Limb (tissue), 2 donors: ENCODE measurements around the gene RIC8A.

Experiments
- DNase-seq, 2 donors: peaks; one replicate each; pipeline ENCODE4 v3.0.0-alpha.2; 2016; ENCODE audit errors: extremely low spot score in 2 of 2

The RIC8A gene

DNA sequence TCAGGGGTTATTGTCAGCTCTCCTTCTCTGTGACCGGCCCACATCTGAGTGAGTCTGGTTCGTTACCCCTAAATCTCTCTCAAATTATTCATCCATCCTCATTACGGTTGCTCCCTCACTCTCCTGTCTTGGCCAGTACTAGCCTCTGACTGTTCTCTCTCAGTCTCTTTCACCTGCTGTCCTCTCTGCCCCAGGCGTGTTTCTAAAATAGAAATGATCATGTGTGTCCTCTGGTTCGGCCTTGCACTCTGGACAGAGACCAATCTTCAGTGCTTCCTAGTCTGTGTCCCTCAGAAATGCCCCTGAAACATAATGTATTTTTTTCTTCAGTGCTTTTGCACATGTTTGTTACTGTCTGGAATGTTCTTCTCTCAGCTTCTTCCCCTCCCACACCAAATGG, 34.1 kb downstream of the RIC8A start:
- DNase-seq, result no peak

DNA sequence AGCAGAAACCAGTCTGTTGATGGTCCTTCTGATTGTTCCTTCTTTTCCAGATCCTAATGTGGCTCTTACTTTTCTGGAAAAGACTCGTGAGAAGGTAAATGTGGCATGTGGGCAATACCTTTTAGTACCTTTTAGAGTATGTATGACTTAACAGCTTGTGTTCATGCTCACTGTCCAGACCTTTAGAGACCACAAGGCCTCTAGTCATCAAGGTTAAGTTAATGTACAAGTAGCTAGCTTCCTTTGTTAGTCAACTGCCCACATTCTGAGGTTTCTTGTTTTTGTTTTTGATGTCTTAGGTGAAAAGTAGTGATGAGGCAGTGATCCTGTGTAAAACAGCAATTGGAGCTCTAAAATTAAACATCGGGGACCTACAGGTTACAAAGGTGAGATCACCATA, 36.9 kb downstream of the RIC8A start:
- DNase-seq, result no peak

DNA sequence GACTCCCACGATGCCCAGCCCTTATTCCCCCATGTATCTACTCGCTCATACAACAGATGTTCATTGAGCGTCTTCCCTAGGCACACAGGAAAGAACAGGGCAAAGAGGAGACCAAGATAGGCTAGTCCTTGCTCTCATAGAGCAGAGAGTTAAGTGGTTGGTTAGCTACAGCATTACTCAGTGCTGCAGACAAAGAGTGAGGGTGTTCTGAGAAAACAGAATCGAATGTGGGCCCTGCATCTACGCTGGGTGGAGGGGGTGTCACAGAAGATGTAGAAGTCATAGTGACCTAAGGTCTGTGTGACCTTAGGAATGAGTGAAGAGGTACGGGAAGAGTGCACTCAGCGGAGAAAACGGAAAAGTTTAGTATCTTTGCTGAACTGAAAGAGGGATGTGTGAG, 41.6 kb downstream of the RIC8A start:
- DNase-seq, result no peak

DNA sequence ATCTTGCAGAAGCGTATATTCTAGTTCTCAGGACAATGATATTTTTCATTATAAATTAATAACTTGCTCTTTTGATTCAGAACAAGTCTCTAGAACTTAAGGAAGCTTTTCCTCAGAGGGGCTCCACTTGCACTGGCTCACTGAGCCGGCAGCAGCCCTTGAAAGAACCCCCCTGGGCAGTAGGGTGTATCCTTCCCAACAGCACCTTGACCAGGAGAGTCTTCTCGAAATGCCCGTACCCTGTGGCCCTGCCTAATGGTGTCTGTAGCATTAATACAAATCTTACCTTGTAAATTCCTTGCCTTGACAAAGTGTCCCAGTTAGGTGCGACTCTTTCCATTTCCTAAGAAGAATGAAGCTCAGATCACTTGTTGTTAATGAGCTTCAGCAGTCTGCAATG, 42.8 kb downstream of the RIC8A start:
- no peak for DNase-seq

DNA sequence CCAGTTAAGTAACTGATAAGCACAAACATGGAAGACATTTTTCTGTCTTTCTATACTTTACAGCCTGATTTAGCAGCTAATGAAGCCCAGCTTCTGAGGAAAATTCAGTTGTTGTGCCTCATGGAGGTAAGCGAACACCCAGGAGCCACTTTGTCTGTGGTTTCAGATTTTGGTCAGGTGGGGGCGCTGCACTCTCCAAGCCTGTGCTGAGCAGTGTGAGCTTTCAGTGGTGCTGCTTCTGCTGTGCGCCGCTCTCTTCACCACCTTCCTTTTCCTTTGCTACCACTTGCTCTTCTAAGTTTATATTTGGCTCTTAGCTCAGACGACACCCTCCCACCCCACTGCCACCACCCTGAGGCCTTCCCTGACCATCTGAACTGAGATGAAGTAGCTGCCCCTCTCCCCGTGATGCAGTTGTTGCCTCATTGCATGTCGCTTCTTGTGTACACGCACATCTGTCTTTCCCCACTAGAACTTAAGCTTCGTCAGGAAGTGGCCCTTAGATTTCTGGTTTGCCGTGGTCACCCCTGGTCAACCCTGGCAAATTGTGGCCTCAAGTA, 43.3 kb downstream of the RIC8A start:
- peak in 1 of 2 donors; percentile 55 for DNase-seq

DNA sequence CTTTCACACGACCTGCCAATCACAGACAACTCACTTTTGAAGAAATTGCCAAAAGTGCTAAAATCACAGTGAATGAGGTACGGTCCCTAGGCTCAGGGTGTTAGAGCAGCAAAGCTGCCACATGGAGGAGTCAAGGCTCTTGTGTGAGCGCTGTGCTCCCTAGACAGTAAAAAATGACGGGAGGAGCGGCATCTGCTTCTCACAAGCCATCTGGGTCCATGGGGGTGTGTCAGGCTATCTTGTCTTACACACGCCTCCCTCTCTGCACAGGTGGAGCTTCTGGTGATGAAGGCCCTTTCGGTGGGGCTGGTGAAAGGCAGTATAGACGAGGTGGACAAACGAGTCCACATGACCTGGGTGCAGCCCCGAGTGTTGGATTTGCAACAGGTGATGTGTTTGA, 44.0 kb downstream of the RIC8A start:
- DNase-seq, result no peak

DNA sequence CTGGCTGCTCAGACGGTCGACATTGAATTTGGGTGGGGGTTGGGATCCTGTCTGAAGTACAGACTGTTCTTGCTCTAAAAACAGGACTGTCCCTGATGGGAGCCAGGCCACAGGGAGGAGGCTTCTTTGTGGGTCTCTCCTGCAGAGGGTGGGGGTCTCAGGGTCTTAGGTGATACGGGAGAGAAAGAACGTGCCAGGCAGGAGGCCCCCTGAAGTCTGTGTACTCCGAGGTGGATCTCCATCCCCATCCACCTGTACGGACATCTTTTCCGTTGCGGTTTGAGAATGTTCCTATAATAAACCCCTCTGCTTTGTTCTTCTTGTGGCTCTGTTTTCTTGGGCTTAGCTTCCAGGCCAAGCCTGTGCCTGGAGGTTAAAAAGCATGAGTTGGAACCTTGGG, 45.2 kb downstream of the RIC8A start:
- no peak for DNase-seq

DNA sequence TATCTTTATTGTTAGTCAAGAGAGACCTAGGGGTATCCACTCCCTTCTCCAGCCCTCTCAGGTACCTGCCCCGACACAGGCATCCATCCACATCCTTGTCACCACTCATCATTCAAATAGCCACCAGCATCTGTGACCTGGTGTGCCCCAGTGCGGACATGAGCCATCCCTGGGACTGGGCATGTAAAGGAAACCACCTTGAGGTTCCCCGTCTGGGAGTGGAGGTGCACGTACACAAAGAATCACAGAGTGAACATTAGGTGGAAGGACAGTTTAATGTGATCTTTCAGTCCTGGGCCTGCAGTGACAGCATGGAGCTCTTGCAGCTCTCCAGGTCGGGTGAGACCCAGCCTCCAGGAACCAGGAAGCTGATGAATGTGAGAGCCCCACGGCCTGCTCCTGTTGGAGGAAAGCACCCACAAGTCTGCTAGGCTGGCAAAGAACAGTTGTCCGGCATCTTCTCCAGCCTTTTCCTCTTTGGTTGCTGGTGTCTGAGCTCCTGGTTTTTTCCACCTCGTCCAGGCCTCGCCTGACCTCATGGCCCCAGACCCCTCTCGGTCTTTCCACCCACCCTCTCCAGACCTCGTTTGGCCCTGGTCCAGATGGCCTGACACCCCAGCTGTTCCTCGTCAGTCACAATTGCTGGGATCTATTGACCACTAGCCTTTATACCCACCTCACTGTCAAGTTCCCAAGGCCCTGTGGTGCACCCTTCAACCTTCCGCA, 45.8 kb downstream of the RIC8A start:
- no peak for DNase-seq

DNA sequence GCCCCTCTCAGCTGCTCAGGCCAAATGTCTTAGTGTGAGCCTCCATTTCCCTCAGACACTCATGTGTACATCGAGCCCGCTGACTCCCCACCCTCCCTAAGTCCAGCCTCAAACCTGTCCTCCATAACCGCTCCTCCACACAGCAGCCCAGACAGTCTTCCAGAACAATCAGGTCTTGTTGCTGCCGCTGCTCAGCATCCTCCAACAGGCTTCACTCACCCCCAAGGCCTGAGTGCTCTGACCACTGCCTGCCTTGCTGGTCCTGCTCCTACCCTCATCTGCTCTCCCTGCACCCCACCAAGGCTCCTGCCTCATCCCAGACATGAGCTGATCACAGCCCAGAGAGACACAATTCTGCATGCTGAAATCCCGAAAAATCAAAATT, 46.4 kb downstream of the RIC8A start:
- no peak for DNase-seq

DNA sequence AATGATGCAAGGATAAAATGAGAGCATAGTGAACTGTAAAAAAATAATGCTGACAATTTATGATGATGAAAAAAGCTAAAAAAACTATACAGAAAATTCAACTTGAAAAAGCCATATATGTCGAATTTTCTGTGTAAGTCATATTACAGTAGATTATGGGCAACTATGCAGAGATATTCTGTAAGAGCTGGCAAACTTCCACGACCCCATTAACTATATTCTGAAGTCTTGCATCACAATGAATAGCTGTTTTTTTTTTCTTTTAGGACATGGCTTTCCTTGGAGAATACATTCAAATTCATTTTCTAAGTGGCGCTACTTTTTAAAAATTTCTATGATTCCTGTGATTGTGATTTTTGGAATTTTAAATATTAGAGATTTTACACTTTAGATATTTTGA, 47.7 kb downstream of the RIC8A start:
- DNase-seq, result no peak

DNA sequence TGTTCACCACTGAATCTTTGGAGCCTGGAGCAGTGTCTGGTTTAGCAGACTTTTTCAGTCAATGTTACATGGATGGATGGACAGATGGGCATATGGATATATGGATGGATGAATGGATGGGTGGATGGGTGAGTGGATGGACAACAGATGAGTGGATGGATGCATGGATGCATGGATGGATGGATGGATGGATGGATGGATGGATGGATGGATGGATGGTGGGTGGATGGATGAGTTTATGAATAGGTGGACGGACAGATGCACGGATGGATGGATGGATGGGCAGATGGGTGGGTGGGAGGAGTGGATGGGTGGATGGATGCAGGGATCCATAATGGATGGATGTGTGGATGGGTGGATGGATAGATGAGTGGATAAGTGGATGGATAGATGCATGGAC, 48.3 kb downstream of the RIC8A start:
- DNase-seq, result no peak

DNA sequence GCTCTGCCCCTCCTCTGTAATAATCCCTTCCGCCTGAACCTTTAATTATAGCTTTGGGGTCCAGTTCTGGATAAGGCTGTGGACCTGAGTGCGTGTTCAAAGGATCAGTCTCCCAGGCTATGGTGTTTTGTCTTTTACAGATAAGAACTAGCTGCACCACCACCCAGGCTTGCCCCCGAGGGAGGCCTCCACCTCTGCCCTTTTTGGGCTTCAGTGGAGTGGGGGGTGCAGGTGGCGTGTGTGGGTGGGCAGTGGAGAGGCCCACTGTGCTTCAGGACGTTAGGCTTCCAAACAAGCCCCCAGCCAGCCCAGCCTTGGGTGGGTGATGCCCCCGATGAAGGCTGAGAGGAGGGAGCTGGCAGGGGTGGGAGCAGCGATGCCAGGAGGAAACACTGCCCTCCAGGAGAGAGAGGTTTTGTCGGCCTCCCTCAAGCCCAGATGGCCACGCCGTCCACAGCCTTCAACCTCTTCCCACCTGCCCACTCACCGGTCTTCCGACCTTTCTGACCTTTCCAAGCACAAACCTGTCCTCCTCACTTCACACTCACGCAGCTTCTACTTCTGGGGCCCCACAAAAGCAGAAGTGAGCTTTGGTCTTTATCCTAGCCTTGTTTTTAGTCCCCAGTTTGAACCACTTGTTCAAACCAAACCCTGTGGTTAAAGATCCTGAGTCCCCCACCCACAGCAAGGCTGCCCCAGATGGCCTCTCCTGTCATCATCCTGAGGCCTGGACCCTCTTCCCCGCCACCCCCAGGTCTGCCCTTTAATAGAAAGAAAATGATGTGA, 49.6 kb downstream of the RIC8A start:
- no peak for DNase-seq

DNA sequence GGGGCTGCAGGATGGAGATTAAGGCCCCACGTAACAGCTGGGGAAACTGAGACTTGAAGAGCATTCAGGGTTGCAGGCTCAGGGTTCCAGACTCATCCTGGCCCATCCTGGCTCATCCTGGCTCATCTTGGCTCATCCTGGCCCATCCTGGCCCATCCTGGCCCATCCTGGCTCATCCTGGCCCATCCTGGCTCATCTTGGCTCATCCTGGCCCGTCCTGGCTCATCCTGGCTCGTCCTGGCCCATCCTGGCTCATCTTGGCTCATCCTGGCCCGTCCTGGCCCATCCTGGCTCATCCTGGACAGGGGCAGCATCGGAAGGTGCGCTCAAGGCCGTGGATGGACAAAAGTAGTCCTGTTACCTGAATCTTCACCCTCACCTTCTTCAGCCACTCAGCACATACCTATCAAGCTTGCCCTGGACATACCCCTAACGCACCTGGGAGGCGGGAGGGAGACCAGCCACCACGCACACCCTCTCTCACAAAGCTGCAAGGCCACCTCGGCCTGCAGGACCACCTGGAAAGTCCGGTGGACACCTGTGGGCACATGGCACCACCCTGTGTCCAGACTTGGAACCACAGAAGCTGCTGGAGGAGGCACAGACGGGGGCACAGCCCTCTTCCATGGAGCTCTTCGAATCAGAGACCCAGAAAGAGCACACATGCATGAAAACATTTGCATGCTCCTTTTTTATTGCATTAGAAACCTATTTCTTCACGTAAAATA, 50.4 kb downstream of the RIC8A start:
- no peak for DNase-seq

DNA sequence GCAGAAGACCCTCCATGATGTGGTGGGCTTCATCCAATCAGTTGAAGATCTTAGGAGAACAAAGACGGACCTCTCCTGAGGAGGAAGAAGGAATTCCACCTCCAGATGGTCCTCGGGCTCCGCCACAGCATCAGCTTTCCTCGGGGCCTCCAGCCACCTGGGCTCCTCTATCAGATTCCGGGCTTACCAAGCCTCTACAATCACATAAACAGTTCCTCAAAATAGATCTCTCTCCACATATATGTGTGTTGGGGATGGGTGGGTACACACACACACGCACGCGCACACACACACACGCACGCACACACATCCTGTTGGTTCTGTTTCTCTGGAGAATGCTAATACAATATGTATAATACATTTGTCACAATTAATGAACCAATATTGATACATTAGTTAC, 51.9 kb downstream of the RIC8A start:
- no peak for DNase-seq

DNA sequence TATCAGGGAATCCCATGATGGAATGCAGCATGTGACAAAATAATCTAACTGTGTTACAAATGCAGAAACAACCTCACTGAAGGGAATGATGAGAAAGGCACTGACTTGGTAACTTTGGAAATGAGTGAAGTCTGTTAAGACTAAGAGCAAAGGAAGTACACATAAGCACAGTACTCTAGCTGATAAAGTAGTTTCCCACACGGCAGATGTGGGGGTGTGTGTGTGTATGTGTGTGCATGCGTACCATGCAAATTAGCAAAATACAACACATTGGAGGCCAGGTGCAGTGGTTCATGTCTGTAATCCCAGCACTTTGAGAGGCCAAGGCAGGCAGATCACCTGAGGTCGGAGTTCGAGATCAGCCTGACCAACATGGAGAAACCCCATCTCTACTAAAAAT, 54.1 kb downstream of the RIC8A start:
- no peak for DNase-seq
